Activated CD4-positive, CD25-positive, alpha-beta regulatory T cell treated with anti-CD3 and anti-CD28 coated beads, Interleukin-2, amount 50 U/mL, for 24 hours (primary cell): Measurements from ENCODE around the gene B3GNT3.

Experiments
- ATAC-seq, 2 donors: fragments of 150-1000 bp; cut with Tn5 transposase; one replicate each; pipeline ENCODE4 v1.10.0; 2021; ENCODE audit warnings: mild to moderate bottlenecking in 1 of 2, moderate library complexity in 1 of 2

B3GNT3 gene

DNA sequence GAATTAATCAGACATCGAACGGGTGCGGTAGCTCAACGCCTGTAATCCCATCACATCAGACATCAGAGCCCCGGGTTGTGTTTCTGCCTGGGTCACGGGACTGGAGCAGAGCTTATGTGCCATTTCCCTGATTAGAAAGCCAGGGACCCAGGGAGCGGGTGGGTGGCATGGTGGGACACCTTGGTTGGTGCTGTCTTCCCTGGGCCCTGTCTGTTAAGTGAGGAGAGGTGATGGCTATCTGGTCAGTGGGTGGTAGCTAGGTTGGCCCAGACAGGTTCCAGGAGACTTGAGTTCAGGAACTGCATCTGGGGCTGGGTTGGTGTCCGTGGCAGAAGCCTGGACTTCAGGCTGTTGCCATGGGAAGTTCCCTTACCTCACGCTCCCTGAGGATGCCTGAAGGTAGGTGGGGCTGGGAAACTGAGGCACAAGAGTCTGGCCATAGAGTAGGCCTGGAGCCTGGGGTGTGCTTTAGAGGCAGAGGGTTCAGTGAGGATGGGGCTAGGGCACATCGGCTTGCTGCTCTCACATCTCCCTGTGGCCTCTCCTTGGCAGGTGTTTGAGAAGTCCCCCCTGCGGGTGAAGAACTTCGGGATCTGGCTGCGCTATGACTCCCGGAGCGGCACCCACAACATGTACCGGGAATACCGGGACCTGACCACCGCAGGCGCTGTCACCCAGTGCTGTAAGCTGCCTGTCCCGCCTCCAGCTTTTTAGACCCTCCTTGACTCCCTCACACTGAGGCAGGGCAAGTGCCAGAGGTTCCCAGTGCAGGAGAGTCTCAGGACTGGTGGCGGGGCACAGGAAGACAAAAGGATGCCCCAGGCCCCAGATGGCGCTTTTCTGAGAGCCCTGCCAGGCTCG lies 66.8 kb downstream of the B3GNT3 start:
- no peak for ATAC-seq

DNA sequence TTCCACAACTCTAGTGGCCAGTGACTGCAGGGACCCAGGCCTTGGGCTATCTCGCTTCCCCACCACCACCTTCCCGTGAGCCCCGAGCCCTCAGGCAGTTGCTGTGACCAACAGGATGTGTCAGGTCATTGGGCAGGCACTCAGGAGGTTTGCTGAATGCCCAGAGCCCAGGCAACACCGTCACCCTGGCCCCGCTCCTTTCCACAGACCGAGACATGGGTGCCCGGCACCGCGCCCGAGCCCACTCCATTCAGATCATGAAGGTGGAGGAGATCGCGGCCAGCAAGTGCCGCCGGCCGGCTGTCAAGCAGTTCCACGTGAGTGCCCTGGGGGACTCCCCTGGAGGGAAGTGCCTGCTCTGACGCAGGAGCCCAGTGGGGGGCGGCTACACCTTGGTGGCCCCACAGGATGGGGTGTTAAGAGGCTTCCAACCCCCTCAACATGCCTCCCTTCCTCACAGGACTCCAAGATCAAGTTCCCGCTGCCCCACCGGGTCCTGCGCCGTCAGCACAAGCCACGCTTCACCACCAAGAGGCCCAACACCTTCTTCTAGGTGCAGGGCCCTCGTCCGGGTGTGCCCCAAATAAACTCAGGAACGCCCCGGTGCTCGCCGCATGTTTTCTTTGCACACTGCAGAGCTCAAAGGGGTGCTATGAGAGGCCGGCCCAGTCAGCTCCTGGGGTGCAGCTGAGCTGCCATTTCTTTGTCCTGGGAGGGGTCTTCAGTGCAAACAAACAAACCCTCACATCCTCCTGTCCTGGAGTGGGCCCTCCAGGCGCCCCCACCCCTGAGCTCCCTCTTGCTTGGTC lies 68.0 kb downstream of the B3GNT3 start:
- no peak for ATAC-seq
